Jurkat, Clone E6-1 (cell line): ENCODE measurements around the gene FARP1.
"Not testable (repeated sequence)": the region's sequence is repeated elsewhere in the genome, so short reads cannot be mapped to it uniquely, and the experiment has no call there.

Experiments
- DNase-seq: peaks from one replicate; pipeline ENCODE4 v3.0.0-alpha.2; 2011; ENCODE audit warnings: low read depth, low spot score
- H3K4me3 ChIP-seq: 2 replicates; pipeline ENCODE4 v1.5.1; 2011; ENCODE audit warnings: mild to moderate bottlenecking, low read length, control low read depth, moderate library complexity

Gene FARP1

DNA sequence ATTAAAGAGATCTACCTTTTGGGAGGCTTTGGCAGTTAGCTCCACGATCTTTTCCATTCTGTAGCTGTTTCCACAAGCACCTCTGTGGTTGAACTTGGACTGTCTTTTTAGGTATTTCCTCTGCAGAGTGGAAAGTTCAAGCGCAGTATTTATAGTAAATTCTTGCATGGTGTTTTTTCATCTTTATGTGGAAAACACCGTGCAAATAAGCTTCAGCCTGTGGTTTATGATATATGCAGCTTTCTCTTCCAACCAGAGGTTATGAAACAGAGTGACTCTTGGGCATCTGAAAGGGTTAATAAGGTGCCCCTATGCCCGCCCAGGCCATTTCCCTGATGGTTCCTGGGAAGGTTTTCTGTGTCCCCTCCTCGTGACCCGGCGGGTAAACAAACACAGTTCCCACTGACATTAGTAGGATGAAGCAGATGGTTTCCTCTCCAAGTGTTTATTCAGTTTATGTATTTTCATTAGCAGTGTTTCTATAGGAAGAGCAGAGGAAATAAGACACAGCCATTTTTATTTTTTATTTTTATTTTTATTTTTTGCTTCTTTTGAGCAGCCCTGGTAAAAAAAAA is 73.9 kb downstream of the FARP1 start:
- H3K4me3 ChIP-seq, result no peak overlapping the region
- DNase-seq, result no peak

DNA sequence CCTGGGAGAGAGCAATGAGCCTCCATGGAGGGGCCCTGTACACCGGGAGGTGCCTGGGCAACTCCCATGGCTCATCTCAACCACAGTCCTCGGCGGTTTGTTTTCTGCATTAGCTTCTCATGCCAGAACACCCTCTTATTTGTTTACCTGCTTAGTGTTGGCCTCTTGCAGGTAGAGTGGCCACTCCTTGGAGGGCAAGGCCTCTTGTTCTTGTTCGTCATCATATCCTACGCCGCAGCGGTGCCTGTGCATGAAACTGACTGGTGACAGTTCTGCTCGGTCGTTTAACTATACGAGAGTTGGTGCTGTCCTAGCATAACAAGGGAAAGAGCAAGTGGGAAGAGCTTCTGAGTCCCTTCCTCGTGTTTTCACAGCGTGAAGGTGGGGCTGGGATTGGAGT is 74.7 kb downstream of the FARP1 start:
- no peak for DNase-seq
- no peak overlapping the region for H3K4me3 ChIP-seq

DNA sequence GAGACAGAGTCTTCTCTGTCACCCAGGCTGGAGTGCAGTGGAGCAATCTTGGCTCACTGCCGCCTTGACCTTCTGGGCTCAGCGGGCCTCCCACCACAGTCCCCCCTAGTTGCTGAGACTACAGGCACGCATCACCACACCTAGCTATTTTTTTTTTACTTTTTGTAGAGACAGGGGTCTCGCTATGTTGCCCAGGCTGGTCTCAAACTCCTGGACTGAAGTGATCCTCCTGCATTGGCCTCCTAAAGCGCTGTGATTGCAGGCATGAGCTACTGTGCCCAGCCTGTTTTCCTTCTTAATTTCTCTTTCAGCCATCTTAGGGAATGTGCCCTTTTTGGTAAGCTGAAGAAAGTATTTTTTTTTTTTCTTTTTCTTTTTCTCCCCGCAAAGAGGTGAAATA is 76.8 kb downstream of the FARP1 start:
- no peak for DNase-seq
- no peak overlapping the region for H3K4me3 ChIP-seq

DNA sequence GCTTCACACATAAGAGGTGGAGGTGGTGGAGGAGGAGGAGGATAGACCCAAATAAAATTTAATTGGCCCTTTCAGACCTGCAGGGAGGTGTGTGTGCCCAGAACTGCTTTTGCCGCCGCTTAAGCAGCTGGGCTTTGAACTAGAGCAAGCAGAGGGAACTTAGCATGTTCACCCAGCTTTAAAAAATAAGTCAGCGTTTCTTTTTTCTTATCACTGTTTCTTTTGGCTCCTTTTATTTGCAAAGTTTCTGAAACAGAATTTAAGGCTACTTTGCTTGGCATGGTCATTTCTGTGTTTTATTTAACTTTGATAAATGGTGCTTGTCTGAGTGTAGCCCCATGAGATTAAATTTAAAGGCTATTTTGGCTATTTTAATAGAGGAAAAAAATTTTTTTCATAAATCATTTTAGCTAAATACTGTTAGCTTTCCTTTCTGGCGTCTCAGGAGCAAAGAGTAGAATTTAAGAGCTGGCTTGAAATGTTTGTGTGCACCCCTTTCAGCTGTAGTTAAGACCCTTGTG is 77.4 kb downstream of the FARP1 start:
- no peak overlapping the region for H3K4me3 ChIP-seq
- no peak for DNase-seq

DNA sequence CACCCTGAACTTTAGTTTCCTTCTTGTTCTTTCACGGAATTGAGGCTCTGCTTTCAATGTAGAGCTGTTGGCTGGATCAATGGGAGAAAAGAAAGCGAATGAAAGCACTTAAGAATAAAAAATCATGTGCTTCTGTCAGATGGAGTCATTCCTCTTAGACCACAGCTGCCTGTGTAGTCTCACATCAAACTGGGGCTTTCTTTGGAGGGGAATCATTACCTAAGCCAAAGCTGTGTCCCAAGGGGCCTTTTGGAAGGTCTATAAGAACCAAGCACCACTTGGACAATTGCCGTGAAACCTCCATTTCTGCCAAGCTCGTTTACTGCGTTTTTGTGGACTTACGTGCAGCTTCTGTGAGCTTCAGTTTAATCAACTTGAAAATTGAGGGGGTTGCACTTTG is 78.3 kb downstream of the FARP1 start:
- no peak for DNase-seq
- H3K4me3 ChIP-seq, result no peak overlapping the region

DNA sequence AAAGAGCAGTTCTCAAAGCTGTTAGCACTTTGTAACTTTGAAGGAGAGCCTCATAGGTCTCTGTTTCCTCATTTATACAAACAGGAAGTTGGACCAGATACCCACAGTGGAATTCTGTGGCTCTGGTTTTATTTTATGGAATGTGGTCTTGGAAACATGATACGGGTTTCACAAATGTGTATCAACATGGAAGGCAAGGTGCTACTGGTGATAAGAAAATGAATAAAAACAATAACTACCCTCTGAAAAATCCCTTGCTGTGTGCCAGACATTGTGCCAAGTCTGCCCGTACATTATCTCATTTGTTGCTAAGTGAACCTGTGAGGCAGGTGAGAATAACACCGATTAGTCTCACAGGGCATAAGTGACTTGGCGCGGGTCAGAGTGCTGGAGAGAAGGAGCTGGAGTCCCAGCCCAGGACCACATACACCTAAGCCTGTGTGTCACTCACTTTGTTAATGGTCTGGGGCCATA is 79.2 kb downstream of the FARP1 start:
- H3K4me3 ChIP-seq, result no peak overlapping the region
- DNase-seq, result no peak

DNA sequence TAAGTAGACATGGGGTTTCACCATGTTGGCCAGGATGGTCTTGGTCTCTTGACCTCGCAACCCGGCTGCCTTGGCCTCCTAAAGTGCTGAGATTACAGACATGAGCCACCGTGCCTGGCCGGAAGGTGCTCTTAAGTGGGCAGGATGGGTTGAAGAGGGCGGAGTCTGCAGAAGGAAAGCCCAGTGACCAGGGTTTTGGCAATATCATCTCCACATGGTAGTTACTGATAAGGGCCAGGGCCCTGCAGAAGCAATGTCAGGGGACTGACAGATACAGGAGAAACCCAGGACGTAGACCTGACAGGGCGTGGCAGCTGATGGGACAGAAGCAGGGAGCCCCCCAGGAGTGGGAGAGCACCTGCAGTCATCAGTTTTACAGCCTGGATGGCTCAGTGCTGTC is 79.9 kb downstream of the FARP1 start:
- no peak overlapping the region for H3K4me3 ChIP-seq
- no peak for DNase-seq

DNA sequence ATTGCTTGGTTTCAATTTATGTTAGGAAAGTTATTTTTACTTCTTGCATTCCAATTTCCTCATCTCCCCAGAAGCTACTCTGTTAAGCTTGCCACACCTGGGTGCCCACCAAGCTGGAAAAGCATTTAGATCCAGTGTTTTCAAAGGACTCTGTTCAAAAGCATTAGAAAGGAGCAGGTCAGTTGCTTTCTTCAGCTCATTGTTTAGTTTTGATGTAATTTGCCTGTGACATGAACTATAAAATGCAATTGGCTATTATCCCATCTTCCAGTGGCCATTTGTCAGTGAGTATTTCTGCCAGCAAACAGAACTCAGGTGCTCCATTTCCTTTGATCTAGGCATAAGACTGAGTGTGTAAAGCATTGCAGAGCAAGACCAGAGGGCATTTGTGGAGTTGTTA is 80.8 kb downstream of the FARP1 start:
- H3K4me3 ChIP-seq, result no peak overlapping the region
- no peak for DNase-seq

DNA sequence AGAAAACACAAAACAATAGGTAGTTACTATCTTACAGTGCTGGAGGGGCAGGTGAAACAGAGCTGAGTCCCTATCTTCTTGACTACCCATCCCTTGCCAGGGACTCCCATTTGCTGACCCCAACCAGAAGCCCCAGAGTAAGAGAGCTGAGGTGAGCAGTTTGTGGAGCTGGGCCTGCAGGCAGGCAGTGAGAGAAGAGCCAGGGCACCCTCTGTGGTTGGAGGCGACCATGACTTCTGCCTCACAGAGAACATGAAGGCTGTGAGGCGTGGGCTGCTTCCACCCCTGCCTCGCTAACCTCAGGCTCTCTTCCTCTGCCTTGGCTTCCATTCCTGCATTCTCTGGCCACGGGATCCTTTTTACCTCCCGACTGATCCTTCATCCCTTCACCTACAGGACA is 81.7 kb downstream of the FARP1 start:
- no peak overlapping the region for H3K4me3 ChIP-seq
- no peak for DNase-seq

DNA sequence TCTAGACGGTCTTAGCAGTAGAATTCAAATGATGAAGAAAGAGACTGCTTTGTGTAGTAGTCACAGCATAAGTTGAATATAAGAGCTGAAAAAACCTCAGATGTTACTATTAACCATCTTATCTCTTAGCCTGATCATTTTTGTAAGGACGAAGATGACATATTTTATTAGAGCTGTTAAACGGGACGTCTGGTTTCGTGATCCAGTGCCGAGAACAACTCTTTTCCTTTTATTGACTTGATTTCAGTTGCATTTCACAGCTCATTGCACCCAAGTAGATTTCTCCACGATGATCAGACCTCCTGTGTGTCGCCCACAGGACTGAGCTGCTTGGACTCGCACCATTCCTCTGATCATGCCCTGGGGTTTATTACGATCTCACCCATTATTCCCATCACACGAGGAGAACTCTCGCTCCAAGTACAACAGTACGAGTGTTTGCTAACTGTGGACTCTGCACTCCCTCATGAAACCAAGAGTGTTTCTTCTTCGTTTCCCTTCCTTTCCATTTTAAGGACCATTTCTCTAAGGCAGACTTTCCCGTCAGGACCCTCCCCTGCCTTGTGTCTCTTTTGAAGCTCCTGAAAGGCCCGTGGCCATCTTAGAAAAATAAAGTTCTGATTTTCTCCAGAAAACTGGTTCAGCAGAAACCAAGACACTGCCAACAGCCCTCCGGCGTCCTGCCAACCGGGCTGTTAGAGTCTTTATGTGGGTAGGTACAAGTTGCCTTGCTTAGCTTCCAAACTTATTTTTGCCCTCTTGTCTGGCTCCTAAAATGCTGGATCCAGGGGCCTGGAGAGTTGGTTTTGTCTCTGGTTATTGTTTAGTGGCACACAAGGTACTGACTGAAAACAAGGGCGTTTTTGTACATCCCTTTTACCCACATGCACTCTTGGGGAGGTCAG is 82.4 kb downstream of the FARP1 start:
- no peak for DNase-seq

DNA sequence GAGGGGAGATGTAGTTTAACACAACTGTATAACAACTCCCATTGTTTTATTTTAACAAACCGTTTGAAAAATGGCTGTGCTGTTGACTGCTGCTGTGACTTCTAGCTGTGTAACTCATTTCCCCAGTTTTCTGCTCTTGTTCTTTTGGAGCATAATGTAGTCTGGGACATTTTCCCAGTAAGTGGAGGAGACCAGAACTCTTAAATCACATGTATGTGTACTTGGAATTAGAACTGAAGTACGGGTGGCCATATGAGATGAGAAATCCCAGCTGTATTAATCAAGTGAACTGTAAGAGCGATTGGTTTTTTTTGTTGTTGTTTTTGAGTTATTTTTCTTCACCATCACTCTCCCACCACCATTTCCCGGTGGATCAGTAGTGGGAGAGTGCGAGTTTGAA is 83.6 kb downstream of the FARP1 start:
- H3K4me3 ChIP-seq, result no peak overlapping the region
- no peak for DNase-seq

More for the DNA sequence above, 82.4 kb downstream of the FARP1 start:
- no peak overlapping the region for H3K4me3 ChIP-seq

DNA sequence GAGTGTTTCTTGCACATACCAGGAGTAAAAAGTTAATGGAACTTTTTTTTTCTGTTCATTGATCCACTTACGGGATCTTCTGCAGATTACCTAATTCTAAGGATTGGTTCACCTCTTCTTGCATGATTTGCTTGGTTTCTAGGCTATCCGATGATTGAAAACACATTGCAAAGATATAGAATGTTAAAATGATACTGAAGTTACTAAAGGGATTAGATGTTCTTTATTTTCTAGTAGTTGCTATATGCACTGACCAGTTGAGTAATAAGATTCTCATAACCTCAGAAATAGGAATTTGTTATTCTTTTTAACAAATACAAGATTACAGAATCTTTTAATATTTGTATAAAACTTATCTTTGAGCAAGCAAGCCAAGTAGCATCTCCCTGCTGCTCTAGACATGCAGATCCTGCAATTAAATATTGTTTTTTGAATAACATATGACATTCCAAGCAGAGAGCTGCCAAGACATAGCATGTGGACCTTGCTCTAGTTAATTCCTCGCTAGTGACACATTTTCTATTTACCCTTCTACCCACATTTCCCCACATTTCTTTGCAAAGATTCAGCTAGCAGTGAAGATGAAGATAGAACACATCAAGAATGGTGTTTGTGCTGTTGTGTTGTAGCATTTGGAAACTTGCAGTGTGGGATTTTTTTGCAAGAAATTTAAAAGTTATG is 85.9 kb downstream of the FARP1 start:
- no peak for DNase-seq
- no peak overlapping the region for H3K4me3 ChIP-seq

DNA sequence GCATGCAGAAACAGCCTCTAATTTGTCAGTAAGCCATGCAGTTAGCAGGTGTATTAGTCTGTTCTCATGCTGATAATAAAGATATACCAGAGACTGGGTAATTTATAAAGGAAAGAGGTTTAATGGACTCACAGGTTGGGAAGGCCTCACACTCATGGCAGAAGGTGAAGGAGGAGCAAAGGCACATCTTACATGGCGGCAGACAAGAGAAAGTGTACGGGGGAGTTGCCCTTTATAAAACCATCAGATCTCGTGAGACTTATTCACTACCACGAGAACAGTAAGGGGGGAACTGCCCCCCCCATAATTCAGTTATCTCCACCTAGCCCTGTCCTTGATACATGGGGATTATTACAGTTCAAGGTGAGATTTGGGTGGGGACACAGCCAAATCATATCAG is 87.9 kb downstream of the FARP1 start:
- not testable (repeated sequence) for DNase-seq, H3K4me3 ChIP-seq

DNA sequence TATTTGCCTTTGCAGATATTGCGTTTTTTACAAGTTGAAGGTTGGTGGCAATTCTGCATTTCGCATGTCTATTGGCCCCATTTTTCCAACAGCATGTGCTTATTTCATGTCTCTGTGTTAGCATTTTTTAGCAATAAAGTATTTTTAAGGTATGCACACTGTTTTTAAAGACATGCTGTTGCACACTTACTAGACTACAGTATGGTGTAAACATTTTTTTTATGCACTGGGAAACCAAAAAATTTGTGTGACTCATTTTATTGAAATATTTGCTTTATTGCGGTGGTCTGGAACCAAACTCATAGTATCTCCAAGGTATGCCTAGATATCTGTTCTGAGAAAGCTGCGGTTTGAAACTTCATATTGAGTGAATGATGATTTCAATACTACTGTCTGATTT is 89.6 kb downstream of the FARP1 start:
- no peak for DNase-seq
- no peak overlapping the region for H3K4me3 ChIP-seq

DNA sequence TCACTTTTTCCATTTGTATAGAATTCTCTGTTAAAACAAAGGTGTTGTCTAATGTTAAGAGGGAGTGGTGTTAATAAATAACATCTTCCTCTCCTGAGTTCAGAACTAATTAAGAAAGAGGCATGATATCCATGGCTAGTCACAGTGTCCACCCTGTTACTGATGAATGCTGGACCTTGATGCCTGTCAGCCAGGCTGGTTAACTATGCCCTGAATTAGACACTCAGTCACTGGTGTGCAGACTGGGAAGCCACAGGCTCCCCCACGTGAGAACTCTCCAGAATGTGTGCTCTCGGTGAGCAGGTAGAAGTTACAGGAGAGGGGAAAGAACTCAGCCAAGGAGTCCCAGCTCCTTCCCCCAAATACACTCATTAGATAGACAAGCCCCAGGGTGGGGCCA is 90.2 kb downstream of the FARP1 start:
- H3K4me3 ChIP-seq, result no peak overlapping the region
- DNase-seq, result no peak

DNA sequence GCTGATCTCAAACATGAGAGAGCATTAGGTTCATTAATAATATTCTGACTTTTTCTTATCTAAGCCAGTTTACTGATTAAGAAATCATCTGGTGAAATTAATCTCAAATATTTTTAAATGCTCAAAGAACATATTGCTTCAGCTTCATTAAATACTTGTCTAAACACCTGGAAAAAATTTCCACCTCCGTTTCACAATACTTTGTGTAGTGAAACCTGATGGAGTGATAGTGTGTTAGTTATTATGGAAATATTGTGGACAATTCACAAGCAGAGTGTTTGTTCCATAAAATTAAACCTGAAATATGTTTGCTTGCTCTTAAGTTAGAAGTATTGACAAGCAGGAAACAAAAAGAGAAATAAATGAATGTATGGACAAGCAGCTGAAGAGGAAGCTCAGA is 91.5 kb downstream of the FARP1 start:
- H3K4me3 ChIP-seq, result no peak overlapping the region
- no peak for DNase-seq

DNA sequence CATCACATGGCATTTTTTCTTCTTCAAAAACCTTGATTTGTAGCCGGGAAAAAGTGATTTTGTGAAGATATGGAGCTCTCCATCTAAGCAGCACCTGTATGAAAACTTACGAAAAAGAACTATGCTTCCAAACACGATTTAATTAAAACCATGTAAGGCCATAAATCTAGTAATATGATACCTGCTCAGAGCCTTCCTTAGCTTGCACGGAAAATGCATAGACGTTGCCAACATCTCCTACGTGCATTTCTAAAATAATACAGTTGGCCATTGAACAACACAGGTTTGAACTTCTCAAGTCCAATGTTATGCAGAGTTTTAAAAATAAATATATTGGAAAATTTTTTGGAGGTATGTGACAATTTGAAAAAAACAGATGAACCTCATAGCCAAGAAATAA is 93.3 kb downstream of the FARP1 start:
- DNase-seq, result no peak
- H3K4me3 ChIP-seq, result no peak overlapping the region

DNA sequence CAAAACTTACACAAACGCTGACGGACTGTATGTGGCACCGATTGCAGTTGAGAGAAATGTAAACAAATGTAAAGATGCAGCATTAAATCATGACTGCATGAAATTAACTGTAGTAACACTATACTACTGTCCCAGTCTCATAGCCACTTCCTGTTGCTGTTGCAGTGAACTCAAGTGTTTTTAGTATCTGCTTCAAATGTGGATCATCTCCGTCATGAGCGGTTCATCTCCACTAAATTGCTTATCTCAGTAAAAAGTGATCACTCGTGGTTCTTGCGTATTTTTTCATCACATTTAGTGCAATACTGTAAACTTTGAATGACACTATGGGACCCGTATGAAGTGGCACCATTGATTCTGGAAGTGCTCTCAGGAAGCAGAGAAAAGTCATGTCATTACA is 94.4 kb downstream of the FARP1 start:
- H3K4me3 ChIP-seq, result no peak overlapping the region
- peak; percentile 14 for DNase-seq

DNA sequence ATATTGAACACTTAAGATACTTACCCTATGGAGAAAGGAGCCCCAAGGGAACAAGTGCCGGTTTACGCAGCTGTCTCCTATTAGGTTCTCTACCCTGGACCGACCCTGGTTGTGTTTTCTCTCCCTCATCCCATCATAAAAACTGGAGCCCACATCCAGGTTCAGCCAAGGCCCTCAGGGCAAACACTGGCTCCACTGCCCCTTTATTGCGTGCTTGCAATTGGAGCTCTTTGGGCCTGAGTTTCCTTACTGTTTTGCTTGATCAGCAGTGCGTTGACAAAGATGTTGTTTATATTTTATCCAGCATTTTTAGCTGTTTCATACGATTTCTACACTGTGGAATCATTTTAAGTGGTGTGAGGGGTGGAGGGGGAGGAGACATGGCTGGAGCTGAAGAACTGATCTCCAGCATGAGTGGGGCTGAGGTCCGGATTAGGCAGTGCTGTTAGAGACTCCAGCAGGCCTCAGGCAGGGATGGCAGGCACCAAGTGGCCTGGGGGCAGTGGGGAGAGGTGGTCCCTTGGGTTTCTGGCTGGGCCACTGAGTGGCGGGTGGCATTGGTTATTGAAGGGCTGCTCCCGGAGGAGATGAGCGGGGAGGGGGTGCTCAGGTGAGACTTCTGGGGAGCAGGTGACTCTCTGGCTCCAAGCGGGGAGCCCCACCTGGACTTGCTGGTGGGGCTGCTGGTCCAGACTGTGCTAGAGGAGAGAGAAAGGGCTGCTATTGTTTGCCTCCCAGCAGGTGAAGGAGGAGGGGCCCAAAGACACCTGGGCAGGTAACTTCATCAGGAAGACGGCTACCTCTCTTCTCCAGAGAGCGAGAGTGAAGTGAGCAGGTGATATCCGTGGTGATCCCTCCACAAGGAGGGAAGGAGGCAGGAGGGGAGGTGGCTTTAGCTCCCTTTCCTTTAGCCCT is 96.5 kb downstream of the FARP1 start:
- no peak for DNase-seq
- no peak overlapping the region for H3K4me3 ChIP-seq
